Activated naive CD4-positive, alpha-beta T cell treated with anti-CD3 and anti-CD28 coated beads, Interleukin-2, amount 50 U/mL, for 16 hours (primary cell): ENCODE data around the gene PRRT4.

Experiments used
- DNase-seq: peaks from one replicate; pipeline ENCODE4 v3.0.0-alpha.2; 2020

Gene PRRT4

DNA sequence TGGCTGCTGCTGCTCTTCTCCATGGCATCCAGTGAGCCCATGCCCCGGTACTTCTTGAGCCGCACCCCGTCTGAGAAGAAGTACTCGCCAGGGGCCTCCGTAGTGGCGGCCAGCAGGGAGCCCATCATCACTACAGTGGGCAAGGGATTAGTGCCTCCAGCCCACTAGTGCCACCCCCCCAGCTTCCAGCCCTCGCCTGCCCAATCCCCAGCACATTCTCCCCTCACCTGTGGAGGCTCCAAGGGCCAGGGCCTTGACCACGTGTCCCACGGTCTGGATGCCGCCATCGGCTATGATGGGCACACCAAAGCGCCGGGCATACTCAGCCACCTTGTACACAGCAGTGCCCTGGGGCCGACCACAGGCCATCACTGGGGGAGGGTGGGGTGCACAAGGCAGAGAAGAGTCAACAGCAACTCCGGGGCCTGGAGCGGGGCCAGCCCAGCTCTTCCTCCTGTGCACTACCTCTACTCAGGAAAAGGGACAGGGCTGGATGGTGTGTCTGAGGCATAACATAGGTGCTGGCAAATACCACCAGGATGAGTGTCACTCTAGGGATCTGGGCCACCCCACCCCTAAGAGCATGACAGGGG, 33.5 kb upstream of the PRRT4 start:
- no peak for DNase-seq

DNA sequence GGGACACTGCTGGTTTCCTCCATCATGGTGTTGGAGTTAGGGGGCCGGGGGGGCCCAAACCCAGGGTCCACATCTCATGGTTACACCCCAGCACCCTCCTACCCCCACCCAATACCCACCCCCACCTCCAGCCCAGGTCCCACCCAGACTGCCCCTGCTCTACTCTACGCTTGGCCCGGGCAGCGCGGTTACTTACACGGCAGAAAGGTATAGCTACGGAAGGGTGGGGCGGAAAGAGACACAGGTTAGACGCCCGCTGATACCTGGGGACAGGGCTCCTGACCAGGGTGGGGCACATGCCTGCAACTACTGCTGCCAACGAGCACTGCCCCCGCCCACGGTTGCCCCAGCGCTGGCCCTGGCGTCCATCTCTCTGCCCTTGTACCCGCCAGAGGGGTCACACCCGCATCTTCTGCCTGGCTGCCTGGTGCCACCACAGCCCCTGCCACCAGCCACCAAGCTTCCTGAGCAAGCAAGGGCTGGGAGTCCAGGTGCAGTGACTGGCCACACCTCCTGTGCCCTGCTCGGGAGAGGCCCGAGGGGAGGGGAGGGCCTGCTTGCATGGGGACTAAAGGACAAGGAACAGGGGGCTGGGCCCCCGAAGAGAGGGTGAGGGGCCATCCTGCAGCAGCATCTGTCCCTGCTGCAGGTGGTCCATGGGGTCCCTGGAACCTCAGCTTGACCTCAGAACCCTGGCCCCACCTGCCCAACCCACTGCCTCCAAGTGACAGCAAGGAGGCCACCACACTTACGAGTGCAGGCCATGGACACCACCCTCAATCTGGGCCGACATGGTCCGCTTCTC, 32.2 kb upstream of the PRRT4 start:
- DNase-seq, result no peak

DNA sequence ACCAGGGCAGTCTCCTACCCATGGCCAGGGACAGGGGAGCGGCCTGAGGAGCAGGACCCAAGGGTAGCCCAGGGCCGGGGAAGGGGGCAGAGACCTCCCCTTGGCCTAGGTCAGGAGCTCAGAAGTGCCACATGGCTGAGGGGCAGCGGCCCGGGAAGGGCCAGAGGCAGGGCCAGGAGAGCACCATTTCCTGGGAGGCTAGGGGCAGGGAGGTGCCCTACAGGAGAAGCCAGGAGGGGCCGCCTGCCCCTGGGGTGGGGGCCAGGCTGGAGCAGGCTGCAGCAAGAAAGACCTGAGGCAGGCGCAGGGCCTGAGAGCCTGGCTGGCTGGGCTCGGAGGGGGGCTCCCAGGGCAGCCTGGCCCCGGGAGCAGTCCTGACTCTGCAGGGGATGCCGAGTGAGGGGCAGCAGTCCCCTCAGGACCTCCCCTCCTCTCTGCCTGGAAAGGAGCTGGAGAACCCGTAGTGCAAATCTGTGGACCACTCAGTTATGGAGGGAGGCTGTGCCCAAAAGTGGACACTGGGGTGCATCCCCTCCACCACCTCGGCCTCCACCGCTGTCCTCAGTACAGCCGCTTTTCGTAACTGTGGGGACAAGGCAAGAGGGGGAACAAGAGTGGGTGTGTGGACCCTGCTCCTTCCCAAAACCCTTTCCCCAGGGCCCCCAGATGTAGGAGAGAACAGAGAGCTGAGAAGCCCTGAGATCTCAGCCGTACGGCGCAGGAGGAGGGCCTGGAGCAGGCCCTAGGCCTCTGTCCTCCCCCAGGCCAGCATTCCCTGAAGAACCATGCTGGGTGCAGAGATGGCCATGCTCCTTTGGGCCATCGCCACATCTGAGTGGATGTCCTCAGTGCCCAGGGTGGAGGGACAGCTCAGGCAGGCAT, 31.2 kb upstream of the PRRT4 start:
- no peak for DNase-seq

DNA sequence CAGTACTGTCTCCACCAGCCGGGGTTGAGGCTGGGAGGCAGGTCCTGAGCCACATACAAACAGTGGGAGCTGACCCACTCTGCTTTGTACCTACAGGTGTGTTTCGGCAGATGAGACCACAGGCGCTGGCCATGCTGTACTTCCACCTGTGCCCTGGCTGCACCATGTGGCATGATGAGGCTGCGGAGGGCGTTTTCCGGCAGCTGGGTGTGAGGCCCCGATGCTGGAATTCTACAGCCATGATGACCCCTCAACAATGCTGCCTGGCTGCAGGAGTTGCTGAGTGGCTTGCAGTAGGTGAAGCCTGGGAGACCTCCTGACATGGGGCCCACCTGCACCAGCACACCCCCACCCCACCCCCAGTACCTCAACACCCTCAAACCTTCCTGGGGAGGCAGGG, 30.3 kb upstream of the PRRT4 start:
- no peak for DNase-seq

DNA sequence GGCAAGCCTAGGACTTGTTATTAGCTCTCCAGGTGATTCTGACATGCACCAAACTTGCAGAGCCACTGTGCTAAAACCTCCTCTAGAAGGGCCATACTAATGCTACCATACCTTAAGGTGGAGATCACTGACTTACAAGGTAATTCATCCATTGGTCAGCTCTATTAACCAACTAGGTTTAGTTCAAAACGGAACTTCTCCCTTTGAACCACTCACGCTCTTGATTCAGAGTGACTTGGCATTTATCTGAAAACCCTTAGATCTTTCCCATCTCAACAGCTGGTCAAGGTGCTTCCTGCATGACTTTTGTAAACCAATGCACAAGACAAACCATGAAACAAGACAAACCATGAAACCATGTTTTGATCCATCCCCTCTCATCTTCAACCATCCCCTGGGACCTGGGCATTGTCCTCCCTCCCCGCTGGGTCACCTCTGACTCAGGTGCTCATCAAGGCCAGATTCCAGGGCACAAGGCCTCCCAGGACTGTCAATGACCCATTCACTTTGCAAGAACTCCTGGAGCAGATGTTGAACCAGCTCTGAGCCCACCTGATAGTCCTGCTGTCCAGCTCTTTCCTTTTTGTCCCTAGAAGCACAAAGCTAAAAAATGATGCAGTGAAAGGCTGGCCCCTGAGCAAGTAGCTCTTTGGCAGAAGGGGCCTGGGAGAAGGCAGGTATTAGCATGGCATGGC, 29.5 kb upstream of the PRRT4 start:
- no peak for DNase-seq

DNA sequence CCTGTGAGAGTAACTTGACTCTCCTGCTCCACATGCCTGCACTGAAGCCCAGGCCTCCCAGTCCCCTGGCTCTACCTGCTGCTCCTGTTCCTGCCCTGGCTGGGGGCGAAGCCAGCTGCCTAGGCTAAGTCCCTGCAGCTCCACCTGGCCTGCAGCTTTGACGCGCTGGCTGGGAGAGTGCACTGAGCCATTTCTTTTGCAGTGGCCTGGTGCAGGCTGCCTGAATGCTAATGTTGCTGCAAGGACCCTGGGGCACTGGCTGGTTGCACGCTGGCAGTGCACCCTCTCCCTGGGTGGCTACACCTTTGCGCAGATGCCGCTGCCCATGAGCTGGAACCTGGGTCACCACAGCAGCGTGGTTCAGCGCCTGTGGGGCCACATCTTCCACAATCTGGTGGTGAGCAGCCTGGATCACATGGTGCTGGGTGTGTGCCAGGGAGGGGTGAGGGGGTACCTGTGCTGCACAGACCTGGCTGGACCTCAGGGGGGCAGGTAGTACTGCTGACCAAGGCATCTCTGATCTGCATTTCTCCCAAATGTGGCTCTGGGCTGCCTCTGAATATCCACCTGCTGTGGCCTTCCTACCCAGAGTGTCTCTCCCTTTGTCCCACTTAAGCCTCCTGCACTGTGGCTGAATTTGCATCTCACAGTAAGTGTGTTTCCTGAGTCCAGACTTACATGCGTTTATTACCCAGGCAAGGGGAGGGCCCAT, 28.3 kb upstream of the PRRT4 start:
- DNase-seq, result no peak

DNA sequence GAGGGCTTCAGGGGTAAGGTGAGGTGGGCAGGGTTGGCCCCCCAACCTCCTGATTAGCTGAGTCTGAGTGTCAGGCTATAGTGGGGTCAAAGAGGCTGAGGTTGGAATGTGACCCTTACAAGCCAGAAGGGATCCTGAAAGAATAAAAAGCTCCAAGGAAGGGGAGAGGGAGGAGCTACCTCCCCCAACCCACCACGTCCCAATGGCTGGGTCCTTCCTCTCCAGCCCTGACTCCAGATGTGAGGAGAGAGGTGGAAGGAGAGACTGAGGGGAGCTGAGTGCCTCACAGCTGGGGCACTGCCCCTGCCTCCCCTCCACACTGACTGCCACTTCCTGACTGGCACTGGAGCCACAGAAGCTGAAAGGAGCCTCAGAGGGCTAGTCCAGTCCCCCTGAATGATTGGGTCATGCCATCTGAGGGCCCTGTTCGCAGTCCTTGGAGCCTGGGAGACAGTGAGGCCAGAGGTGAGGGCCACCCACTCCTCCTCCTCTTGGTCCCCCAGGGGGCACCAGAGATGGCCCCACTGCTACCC, 27.7 kb upstream of the PRRT4 start:
- DNase-seq, result no peak

DNA sequence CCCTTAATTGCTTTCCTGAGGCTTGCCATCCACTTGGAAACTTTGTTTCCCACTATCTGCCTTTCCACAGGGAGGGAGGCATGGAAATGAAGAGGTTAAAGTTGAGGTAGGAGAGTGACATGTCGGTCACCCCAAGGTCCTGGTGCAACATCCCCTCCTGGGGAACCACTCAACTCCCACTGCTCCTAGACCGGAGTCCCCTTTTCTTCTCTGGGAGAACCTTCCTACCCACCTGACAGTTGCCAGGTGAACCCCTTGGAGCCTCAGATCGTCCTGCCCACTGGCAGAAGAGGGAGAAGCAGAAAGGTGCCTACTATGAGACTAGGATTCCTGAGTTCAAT, 26.6 kb upstream of the PRRT4 start:
- no peak for DNase-seq

DNA sequence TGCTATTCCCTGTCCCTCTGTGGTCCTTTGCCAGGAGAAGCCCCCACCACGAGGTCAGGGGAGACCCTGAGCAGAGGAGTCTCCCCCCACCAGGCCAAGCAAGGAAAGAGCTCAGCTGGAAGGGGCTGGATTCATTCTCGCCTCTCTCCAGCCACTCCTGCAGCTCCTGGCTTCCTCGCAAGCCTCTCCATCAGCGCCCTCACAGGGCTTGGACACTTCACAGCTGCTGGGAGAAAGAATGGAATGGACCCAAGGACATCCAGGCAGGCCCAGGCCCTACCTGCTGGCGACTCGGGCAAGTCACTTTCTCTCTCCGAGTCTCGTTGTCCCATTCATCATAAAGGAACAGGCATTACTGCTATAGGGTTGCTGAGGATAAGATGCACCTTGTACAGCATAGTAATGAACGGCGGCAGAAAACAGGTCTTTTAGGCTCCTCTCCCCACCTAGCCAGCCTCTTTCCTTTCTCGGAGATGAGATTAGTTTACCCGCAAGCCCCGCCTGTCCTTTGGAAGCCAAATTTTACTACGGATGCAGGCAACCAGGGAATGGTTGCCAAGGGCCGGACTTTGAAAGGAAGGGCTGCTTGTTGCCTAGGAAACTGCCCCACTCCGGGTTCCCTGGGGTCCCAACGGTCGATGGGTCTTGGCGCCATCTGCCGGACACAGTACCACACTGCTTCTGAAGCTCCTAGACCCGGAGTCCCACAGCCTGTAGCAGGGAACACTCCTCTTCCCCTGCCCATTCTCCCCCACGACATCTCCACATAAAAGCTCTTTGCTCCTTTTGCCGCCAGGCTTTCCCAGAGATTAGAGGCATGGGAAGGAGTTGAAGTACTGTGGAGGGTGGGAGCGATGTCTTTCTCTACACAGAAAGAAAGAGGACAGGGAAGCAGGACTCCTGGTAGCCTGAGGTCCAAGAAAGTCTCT, 26.0 kb upstream of the PRRT4 start:
- DNase-seq, result peak; percentile 72

DNA sequence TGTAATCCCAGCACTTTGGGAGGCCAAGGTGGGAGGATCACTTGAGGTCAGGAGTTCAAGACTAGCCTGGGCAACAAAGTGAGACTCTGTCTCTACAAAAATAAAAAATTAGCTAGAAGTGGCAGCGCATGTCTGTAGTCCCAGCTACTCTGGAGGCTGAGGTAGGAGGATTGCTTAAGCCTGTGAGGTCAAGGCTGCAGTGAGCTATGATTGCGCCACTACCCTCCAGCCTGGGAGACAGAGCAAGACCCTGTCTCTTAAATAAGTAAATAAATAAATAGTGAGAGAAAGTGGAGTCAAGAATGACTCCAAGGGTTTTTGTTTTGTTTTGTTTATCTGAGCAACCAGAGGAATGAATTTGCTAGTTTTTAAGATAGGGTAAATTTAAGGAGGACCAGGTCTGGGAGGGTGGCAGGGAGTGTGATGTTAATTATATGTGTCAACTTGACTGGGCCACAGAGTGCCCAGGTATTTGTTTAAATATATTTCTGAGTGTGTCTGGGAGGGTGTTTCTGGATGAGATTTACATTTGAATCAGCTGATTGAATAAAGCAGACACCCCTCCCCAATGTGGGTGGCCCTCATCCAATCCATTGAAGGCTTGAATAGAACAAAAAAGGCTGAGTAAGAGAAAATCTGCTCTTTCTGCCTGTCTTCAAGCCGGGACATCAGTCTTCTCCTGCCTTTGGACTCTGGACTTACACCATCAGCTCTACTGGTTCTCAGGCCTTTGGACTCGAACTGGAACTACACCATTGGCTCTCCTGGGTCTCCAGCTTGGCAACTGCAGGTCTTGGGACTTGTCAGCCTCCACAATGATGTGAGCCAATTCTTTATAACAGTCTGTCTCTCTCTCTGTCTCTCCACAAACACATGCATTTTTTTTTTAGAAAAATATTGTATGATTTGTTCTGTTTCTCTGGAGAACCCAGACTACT, 24.8 kb upstream of the PRRT4 start:
- DNase-seq, result no peak

DNA sequence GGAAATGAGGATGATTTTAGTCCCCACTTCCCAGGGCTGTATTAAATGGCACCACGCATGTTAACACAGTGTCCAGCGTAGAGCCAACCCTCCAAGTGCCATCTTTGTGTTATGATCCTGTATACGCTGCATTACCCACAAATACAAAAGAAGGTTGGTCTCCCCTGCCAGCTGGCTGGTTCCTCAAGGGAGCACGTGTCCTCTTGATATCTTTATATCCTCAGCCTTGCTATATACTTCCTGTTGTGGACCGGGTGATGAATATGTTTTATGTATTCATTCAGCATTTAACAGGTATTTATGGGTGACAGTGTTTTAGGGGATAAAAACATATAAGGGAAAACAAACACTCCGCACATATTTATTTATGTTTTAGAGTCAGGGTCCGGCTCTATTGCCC, 23.2 kb upstream of the PRRT4 start:
- DNase-seq, result no peak

DNA sequence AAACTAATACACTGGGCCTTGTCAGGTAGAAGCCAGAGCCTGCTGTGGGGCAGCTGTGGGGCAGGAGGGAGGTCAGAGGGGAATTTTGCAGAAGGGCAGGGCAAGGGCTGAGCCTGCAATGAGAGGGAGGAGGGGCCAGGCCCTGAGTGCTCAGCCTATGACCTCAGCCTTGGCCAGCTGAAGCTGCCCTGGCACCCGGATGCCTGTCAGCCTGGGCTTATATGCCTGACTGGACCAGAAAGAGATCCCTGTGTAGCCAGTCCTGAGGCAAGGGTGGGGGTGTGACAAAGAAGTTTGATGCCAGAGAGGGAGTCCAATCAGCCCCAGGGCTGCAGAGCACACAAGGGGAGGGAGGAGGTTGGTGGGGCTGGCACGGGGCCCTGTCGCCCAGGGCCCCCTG, 22.3 kb upstream of the PRRT4 start:
- no peak for DNase-seq

DNA sequence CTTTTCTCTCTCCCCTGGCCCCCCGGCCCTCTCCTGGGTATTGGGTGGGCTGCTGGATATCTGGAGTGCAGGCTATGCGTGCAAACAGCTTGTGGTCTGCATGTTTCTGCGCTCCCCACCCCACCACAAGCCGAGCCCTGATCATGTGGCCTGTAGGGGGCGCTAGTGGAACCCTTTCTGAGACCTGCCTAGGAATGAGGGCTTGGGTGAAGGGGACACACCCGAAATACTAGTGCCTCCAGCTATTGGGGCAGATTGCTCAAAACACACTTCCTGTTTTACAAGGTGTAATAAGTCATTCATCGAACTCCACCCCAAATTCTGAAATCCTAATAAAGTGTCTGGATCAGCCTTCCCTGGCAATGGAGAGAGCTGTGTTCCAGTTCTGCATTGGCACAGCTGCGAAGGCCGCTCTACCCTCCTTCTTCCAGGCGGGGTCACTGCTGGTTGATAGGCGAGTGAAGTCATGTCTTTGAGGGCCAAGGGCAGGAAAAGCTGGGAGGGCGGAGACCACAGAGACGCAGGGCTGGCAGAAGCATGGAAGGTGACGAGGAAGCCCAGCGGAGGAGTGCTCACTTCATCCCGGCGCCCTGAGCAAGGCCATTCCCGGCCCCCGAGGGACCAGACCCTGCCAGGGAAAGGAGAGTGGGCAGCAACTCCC, 19.8 kb upstream of the PRRT4 start:
- DNase-seq, result no peak

DNA sequence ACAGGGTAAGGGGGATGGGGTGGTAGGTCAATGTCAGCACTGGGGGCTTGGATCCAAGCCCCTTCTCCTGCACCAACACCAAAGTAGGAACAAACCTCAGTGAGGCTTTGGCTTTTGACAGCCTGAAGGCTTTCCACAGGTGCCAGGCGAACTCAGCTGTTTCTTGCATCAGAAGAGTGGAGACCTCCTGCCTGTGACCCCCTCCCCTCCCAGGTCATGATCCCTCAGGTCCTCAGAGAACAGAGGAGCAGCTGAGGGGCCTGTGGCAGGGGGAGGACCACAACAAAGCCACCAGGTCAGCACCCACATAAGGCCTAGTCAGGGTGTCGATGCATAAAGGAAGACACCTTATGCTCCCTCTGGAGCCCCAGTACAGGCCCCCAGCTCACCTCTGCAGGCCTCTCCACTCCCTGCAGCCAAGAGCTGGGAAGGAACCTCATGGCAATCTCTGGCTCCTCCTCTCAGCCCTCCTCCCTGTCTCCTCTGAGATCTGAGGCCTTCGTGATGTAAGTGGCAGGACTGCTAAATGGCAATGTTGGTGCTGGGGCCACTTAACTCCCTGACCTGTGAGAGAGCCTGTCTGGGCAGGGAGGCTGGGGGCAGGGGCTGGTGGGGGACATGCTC, 19.1 kb upstream of the PRRT4 start:
- no peak for DNase-seq

DNA sequence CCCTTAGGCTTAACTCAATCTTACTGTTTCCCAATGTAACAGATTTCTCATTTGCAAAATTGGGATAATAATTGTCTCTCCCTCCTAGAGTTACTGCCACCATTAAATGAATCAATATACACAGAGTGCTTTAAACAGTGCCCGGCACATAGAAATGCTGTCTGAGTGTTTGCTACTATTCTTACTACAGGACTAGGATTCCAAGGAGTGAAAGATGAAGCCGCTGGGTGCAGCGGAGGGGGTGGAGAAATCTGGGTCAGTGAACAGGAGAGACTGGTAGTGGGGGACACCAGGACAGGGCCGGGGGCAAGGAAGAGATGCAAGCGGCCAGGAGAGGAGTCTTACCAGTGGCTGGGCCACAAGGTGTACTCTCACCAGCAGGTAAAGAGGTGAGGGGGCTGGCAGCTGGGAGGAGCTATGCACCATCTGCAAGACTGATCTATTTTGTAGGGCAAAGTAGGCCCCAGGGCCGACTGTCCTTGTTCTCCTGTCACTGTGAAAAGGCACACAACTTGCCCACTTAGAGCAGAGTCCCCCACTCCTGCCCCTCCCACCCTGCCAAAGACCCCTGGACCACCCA, 18.5 kb upstream of the PRRT4 start:
- no peak for DNase-seq

DNA sequence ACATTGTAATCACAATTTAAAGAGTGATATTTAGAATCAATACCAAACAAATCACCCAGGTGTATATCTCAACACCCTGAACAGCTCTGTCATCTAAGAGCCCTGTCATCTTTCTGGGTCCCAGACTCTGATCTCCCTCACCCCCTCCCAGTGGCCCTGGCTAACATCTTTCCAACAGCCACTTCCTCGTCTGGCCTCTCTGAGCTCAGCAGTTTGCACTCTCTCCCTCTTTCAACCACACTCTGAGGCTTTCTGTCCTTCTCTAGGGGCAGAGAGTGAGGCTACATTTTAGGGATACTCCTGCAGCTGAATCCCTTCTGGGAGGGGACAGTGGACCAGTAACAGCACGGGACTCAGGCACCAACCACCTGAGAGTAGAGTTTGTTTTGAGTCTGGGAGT, 17.1 kb upstream of the PRRT4 start:
- DNase-seq, result no peak

DNA sequence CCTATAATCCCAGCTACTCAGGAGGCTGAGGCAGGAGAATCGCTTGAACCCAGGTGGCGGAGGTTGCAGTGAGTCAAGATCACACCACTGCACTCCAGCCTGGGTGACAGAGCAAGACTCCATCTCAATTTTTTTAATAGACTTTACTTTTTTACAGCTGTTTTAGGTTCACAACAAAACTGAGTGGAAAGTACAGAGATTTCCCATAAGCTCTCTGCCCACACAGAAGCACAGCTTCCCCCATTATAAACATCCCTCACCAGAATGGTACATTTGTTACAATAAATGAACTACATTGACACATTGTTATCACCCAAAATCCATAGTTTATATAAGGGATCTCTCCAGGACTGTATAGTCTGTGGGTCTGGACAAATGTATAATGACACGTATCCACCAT, 14.6 kb upstream of the PRRT4 start:
- DNase-seq, result no peak

DNA sequence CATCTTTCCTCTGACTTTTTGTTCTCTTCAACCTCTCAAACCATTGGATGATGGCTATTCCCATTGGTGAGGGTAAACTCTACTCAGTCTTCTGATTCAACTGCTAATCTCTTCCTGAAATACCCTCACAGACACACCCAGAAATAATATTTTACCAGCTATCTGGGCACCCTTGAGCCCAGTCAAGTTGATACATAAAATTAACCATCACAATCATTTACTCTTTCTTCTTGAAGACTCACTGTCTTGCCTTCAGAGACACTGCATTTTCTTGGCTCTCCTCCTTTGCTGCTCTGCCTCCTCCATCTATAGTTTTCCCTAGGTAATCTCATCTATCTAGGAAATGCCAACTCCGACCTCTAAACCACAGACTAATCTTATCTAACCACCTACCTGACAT, 12.6 kb upstream of the PRRT4 start:
- no peak for DNase-seq

DNA sequence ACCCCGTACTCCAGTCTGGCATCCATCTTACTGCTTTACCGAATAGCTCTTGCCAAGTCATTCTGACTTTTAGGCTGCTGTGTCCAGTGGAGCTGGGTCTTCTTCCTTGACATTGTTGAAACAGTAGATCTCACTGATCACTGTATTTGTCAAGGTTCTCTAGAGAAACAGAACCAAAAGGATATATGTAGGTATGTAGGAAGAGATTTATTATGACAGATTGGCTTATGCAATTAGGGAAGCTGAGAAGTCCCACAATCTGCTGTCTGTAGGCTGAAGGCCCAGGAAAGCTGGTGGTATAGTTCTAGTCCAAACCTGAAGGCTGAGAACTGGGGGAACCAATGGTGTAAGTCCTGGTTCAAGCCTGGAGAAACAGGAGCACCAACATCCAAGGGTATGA, 12.1 kb upstream of the PRRT4 start:
- no peak for DNase-seq
